Activated T-cell treated with anti-CD3 and anti-CD28 coated beads for 48 hours (primary cell): ENCODE measurements around the gene ANKRD66.
"Not testable (repeated sequence)": the region's sequence is repeated elsewhere in the genome, so short reads cannot be mapped to it uniquely, and the experiment has no call there.

Source experiments
- DNase-seq: peaks from one replicate; pipeline ENCODE4 v3.0.0-alpha.2; 2020; ENCODE audit warnings: low read depth

The ANKRD66 gene

DNA sequence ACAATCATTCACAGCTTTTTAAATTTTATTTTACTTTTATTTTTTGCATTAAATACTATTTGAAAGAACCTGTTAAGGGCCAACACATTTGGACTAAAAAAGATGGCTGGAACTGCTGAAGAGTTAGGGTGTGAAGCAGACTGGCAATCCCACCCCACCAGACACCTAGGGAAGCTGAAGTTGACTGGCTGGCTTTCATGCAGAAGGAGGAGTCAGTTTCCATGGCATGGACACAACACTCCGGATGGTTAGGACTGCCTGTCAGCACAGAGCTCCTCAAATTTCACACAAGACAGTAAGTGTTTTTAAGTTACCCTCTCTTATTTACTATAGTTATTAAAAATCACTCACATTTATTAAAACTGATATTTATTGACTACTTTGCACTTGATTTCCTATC lies at the start of gene ANKRD66:
ANKRD66 (plus strand) TSS at position 238 of the 400 bp plus-strand sequence. CDS start 5,016 bp downstream, outside the sequence.
- DNase-seq = no peak

DNA sequence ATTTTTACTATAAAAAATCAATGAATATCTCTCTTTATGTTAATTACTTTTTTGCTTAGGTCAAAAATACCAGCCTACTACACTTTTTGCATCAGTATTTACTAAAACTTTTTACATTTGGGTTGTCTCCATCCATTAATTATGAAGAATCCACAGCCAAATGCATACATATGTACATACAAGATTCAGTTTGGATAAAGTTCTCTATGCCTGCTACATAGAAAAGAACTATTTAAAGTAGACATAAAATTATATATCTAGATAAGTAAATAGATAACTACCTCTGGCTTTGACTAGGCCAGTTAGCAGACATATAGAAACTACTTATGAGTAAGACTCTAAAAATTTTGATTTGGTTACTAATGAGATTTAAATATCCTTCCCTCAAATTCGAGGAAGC lies 46.8 kb upstream of the ANKRD66 start:
- DNase-seq = no peak

DNA sequence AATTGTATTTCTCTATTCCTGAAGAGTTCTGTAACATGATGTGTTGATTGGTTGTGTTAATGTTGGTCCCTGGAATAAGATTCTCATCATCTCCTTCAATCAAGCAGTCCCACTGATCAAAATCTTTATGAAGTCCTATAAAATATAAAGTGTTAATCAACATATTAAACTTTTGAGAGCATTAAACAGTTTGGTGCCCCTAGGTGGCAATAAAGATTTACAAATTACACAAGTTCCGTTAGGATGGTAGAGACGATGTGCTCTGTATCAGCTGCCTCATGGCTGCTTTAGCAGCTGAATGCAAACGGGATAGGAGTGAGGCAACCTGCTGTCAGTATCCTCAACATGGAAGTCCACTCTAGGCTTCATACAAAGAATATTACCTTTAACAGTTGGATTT lies 42.2 kb upstream of the ANKRD66 start:
- DNase-seq = no peak

DNA sequence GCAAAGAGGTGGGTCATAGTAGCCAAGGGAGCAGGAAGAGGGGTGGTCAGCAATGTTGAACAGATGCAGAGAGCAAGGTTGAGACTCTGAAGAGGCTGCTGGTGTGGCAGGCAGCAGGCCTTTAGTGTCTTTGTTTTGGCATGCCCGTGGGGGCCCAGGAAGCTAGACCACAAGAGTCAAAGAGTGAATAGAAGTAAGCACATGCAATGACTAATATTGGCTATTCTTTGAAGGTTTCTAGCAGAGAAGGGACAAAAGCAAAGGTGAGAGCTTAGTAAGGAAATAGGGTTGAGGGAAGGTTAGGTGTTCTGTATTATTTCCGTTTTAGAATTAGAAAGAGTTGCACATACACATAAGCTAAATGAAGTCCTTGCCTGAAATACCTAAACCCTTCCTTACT lies 40.3 kb upstream of the ANKRD66 start:
- no peak for DNase-seq

DNA sequence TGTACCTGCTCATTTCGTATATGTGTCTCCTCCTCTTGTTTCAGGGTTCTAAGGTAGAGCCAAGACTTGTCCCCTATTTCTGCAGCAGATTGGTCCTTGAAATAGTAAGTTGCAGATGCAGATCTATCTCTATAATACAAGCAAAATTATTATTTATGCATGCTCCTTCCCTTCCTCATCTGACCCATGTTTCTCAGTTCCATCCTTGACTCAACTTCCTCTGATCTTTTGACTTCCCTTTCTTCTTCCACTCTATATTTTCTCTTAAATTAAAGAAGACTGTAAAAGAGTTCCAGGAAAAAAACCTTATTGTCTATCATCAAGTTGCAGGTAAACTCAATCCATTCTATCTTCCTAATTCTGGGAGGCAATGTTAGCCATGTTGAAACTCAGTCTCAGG lies 35.2 kb upstream of the ANKRD66 start:
- no peak for DNase-seq

DNA sequence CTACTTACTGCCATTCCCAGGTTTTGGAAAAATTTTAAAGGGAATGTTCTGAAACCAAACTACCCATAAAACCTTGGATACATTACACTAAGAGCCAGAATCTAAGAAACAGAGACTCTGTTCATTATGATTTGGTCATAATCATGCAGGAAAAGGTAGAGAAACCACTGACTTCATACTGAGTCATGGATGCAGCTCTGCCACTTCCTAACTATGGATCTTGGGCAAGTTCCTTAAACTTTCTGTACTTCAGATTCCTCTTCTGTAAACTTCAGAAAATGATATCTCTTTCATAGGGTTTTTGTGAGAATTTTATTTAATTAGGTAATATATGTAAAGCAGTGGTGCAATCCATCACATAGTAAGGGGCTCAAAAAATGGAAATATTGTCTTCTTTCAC lies 31.6 kb upstream of the ANKRD66 start:
- no peak for DNase-seq

DNA sequence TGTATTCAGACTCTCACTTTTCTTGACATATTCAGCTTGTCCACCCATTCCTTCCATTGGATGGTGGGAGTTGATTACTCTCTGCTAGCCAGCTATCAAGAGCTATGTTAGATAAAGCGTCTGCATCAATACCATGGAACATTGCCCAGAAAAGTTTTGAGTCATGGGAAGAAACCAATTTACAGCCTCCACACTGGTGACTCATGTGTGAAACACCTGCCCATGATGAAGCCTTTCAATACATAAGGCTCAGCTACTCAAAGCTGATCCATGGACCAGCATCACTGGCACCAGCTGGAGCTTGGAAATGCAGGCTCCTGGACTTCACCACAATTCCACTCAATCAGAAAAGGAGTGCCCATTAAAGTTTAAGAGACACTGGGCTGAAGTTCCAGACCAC lies 27.6 kb upstream of the ANKRD66 start:
- no peak for DNase-seq

DNA sequence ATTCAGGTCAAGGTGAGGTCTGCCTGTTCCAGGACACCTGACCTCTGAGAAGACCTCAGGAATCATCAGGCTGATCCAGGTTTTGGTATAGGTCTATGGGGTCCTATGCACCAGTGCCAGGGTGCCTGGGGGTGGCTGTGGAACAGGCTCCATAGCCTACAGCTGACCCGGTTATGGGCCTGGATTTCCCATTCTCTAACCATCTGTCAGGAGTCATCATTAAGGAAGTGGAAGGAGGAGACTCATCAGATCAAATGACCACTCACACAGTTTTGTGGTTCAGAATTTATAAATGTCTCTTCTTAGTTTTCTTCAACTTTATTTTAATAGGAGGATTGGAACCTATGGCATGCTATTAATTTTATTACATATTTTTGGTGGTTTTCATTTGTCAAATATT lies 26.3 kb upstream of the ANKRD66 start:
- DNase-seq = no peak

DNA sequence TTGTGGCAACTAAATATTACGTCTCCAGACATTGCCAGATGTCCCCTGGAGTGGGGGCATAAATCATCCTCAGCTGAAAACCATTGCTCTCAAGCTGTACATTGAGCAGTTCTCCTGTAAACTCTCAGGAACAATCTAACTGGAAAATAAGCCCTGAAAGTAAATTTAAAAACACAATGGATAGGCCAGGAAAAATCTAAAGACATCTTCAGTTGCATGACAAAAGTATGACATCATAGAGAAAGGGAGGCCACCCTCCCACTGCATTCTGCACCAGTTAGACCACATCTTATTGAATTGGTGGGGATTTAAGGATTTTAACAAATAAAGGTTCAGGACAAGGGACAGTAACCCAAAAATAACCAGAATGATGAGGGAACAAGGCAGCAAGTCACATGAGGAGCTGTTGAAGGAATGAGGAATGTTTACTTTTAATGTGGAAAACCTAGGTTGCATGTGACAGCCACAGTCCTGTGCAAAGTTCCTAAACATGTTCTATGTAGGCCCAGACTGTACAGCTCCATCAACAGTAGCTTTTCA lies 16.9 kb upstream of the ANKRD66 start:
- no peak for DNase-seq

DNA sequence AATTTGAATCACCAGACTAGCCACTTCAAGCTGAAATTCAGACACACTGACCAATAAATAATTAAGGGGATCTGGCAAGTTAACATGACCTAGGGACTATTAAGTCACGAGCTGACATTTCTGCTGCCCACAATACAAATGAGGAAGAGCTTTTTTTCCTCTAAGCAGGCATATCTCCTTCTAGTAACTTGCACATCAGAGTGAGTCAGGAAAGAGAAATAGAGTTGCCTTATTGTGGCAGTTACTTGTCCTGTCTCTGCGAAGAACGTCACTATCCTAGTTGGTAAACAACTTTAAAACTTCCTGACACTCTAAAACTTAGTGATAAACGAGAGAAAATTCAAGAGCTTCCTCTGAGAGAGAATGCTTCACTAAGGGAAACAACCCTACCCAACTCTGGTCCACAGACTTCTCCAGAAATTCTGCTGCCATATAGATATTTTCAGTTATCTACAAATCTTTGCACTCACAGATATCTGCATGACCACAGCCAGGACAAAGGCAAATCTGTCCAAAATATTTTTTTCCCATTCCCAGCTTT lies 15.7 kb upstream of the ANKRD66 start:
- no peak for DNase-seq

DNA sequence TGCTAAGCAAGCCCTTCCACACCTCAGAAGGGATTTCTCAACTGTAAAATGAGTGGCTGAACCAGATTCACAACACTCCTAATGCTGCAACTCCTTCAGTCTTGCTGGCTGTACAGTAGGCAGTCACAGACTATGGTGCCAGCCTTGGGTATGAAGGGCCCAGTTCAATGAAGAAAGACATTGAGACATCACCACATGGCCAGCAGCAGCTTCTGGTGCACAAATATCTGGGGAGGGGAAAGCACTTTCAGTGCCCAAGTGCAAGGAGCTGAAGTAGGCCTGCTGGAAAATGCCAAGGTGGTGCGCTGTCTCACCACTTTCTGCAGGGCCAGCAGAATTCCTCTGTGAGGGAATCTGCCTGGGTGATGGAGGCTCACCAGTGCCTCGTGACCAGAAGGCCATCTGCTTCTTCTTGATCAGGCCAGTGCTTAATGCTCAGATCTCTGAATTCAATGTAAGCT lies 13.4 kb upstream of the ANKRD66 start:
- DNase-seq = no peak

DNA sequence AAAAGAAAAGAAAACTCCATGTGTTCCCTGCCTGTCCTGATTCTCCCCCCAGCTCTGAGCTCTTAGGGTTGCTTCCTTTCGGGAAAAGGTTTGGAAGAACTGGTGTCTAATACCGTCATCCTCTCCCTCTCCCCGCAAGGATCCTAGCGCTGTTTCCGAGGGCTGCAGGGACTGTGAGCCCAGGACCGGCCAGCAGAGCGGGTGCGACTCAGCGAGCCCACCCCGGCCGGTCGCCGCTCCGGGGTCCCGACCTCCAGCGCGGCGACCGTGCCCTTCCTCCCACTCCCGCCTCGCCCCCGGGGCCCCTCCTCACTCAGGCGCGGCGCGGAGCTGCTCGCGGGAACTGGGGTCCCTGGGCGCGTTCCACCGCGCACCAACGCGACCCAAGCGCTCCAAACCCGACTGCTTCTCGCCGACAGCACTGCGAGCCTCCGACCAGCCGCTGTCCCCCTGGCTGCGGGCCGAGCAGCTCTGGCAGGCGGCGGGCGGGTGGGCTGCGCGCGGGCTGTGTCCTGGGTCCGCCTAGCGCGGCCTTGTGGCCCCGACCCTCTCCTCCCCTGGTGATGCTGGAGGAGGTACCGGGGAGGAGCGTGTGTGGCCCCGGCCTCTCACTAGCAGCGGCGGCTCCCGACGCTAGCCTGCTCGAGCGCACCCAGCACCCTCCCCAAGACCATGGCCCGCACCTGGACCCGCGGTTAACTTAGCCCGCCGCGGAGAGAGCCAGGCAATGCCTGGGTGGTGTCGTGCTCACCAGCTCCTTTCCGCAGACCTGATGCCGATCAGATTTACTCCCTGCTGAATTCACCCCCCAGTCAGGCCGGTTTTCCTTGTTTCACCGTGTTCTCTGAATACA lies 11.6 kb upstream of the ANKRD66 start, which contains the start of gene PLA2G7:
PLA2G7 (minus strand) TSS at position 509 of the 853 bp plus-strand sequence. CDS start 12,484 bp downstream, outside the sequence.
- no peak for DNase-seq

DNA sequence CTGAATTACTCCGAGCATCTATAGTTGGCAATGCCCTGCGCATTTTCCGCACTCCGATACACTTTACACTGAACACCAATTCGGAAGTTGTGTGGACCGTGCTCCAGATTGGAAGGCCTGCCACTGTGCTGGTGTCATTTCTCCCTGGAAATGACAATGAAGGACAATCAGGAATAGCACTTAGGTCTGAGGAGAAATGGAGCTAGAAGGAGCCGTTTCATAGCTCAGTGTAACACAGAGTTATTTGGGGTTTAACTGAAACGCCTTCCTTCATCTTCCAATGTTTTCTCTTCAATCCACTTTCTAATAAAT lies 11.1 kb upstream of the ANKRD66 start:
- DNase-seq = no peak

DNA sequence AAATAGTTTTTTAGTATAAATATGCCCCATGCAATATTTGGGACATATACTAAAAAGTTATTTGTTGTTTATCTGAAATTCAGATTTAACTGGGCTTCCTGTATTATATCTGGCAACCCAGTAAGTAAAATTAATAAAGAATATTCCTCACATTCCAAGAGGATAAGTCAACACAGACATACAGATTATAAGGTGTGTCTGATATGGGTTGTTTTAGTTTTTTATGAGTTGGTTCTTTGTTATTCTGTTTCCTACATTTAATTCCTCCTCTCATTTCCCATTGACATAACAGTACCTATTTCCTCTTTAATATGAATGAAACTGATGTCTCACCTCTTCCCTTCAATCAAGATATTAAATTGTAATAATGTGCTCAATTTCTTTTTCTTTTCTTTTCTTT lies 9.8 kb upstream of the ANKRD66 start:
- DNase-seq = no peak

DNA sequence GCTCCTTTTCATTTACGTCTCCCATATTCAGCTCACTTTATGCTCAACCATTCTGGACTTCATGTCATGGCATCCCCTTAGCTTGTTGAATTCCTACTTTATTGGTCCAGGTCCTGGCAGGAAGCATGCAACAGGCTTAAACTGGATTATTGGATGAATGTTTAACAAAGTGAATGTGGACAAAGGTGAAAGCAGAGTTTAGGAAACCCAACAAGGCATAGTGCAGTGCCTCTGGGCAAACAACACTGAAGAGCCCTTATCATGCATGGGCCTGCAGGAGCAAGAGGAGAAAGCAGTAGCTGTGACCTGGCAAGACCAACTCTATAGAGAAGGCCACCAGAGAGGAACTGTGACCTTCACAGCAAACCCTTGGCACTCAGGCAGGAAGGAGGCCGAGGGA lies 5.3 kb upstream of the ANKRD66 start:
- no peak for DNase-seq

DNA sequence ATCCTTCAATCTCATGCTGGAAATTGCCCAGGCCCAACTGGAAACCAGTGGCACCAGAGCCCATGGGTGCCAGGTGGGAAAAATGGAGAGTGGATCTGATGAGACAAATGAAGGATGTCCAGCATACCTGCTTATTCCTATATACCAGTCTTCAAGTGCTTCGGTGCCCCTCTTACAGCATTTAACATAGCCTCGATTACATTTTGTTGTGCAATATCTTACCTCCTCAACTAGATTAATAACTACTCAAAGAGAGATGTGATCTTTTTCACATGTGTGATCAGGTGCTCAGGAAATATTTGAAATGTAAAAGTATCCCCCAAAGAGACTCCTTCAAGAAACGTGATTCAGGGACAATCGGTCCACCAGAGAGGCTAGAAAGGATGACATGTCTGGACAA lies 4.8 kb upstream of the ANKRD66 start:
- DNase-seq = no peak

DNA sequence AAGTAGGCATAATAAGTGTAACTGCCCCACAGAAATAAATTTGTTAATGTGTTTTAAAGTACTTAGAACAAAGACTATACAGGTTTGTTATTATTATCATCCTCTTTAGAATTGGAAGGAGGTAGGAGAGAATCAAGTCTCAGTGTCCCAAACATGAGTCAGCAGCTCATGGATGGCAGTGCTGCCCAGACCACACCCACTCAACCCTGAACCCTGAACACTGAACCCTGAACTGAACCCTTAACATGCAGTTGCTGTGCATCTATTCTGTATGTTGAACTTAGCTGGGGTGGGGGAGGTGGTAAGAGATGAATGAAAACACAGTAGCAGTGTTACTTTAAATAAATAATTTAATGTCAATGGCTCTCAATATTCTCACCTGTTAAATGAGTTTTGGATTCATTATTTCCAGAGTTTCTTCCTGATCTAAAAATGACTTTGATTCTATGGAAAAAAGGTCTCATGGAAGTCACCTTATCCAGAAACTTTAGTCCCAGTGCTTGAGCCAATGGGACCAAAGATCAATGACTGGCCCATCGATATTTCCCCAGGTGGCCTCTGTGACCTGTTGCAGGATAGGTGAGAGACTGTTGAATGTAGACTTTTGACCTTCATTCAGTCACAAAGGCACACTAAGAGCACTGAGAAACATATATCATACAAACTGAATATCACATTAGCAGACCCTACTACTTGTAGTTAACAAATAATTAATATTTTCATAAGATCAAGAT lies 3.1 kb upstream of the ANKRD66 start:
- no peak for DNase-seq

DNA sequence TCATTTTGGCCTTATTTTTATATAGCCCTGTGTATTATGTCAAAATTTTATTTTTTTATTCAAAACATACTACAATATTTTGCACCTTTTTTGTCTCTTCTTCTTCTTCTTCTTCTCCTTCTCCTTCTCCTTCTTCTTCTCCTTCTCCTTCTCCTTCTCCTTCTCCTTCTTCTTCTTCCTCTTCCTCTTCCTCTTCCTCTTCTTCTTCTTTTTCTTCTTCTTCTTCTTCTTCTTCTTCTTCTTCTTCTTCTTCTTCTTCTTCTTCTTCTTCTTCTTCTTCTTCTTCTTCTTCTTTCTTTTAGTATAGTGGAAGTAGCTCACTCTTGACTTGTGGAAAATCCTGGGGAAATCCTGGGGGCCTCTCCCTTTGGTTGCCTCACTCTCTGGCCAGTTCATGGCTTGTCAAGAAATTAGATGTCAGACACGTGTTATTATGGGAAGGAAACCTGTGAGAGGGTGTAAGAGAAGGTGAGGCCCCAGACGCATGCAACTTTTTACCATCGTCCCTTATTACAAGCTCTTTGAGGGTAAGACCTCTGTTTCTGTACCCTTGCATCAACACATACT lies 2.5 kb upstream of the ANKRD66 start:
- not testable (repeated sequence) for DNase-seq

DNA sequence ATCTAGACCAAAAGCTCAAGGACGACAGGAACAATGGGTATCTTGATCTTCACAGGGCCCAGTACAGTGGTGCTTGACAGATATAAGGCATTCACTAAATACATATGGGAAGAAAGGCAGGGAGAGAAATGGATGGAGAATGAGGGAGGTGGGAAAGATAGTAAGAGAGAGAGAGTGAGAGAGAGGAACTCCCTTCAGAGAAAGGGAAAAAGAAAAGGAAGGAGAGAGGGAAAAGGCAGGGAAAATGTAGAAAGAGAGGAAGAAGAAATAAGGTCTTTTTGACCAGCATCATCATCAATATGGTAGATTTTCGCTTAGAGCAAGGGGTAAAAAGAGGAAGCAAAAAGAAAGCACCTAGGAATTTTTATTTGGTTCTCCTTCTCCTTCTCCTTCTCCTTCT lies 760 bp upstream of the ANKRD66 start:
- no peak for DNase-seq

DNA sequence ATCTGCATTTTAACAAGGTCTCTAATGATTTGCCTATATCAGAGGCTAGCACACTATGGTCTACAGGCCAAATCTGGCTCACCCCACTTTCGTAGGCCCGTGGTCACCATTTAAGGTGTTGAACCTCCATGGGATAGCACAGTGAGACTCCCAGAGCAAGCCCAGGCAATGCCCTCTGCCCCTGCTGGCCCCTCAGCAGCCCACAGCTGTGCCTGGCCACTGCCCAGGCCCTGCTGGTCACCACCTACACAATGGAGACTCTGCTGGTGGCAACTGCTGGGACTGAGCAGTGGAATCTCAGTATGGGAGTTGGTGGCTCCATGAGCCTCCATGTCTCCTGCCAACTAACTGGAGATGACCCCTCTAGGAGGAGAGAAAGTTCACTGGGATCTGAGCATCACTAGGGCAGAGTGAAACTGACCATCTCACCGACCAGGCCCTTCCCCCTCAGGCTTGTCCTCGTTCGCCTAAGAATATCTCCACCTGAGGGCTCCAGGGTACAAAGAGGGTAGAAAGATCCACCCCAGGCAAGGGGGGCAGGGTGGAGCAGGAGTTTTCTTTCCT lies 2.3 kb downstream of the ANKRD66 start:
- DNase-seq = no peak

DNA sequence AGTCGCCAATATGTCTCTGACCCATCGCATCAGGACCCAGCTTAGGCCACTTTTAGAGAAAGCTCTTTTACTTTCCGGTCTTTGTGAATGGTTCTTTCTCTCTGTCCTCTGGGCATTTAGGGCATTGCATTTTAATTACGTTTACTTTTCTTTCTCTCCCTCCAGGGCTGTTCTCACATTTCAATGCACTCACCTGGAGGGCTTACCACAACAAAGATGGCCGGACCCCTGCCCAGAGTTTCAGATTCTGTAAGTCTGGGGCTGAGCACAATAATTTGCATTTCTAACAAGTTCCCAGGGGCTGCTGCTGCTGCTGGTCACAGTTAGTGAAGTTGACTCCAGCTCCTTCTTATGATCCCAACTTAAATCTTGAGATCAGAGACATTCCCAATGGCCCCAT lies 3.0 kb downstream of the ANKRD66 start:
- no peak for DNase-seq

DNA sequence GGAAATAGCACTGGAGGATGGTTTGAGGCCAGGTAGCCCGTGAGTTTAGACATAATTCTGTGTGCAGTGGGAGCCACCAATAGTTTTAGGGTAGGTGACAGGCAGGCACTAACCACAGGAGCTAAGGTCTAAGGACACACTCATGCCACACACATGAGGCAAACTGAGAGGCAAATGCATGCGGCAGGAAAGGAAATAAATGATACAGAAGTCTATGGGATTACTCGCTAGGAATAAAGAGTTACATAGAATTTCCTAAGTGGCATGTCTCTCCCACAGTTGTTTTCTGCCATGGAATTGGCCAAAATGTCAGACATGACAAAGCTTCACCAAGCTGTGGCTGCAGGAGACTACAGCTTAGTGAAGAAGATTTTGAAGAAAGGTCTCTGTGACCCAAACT lies 4.9 kb downstream of the ANKRD66 start:
- no peak for DNase-seq
